Measurements from ENCODE around the gene CARHSP1.
A peak's percentile ranks its signal among the peaks of the same experiment; 100 is the strongest.
"Not testable (repeated sequence)": the region's sequence is repeated elsewhere in the genome, so short reads cannot be mapped to it uniquely, and the experiment has no call there.

Gene CARHSP1

GRCh38 chr16:8868416-8869211 lies at the start of gene CARHSP1:
Gene CARHSP1 (minus strand): TSS chr16:8869006. CDS start chr16:8859328, 9,678 bp downstream.
- peak; percentile 82 for DNase-seq

GRCh38 chr16:8917336-8917735 lies 48.5 kb upstream of the CARHSP1 start:
- DNase-seq, result not testable (repeated sequence)

DNA sequence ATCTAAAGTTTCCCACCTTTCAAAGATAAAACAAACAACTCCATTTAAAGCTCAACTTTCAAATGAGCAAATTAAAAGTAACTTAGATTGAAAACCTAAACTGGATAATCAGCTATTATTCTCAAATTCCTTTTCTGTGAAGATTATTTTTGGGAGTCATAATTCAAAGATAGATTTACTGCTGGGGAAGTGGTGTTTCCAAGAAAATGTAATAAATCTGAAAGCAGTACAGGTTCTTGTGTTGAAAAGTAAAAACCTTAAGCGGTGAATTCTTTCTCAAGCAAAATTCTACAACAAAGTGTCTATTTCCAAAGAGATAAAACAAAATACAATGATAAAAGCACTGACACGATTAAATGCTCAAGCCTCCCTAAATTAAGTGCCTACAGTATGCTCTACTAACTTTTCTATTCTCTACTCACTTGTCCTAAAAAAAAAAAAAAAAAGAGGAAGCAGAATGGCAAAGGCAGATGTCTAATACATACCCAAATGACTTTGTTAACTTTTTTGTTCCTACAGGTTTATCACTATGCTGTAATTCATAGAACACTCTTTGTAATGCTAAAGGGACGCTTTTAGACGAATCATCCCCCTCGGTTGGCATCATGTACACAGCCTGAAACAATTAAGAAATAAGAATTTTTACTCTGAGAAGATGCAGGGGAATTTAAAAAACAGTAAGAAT lies 47.9 kb upstream of the CARHSP1 start:
- DNase-seq, result no peak

- no peak for DNase-seq
Measured at GRCh38 chr16:8915722-8916301, 47.0 kb upstream of the CARHSP1 start.

GRCh38 chr16:8914098-8914497 lies 45.3 kb upstream of the CARHSP1 start:
- DNase-seq, result no peak

GRCh38 chr16:8912793-8913192 lies 44.0 kb upstream of the CARHSP1 start:
- DNase-seq, result no peak

GRCh38 chr16:8910811-8911210 lies 42.0 kb upstream of the CARHSP1 start:
- DNase-seq, result no peak

DNA sequence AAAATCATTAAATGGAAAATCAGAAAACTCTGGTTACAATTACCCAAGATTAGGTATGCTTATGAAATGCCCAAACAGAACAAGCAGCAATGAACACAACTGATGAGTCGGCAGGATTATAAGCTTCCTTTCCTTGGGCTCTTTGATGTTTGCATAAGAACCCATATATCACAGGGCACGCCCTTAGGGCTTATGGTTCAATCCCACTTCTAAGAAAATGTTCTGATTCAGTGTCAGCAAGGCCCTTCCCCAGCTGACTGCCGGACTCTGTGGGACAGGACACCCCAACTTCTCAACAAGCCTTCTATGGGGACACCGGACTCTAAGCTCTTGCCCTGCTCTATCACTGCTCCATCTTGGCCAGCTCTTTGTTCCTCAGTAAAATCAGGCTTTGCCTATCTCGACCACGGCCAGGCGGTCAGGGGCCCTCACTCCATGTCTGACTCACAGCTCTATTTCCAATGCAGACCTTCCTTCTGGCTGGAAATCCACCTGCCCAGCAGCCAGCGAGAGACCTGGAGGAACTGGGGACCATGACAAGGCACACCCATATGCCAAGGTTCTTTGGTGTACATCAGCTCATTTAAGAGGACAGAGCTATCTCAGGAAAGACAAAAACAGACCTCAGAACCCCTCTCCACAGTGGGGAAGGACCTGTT lies 40.1 kb upstream of the CARHSP1 start:
- DNase-seq, result no peak

DNA sequence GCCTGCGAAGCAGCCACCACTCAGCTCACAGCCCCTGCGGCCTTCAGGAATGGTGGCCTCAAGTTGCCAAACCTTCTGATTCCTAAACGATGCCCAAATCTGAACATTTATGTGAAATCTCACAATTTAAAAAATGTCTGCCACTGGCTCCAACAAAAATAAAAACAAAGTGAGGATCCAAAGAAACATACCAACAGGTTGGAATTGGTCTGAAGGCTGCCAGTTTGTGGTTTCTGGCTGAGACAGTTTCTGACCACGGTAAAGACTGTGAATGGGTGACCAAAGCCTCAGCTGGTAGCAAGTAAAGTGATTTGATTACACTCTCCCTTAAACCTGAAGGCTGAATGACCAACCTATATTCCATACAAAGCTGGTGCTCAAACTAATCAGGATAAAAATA lies 38.3 kb upstream of the CARHSP1 start:
- no peak for DNase-seq

GRCh38 chr16:8905795-8906591 lies 37.2 kb upstream of the CARHSP1 start:
- no peak for DNase-seq

DNA sequence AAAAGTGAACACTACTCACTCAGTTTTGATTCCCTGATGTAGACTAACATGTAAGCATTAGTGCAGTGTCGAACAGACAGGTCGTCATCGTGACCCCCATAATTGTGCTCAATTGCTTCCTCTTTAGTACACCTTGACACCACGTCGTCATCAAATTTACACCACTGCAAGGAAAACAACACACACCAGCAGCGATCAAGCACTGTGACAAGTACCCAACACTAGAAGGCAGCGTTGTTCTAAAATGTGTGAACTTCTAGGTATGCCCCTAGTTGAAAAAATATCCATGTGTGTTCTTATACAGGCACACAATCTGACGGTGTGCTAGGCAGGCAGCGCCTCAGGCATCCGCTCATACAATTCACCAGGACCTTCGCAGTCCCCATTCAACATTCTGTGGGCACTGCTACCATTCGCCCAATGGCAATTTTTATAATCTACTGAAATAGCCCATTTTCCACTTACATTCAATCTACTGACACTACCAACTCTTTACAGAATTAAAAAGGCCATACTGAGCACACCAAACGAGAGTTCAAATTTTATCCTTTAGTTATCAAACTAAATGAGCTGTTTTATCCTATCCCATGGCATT lies 36.5 kb upstream of the CARHSP1 start:
- no peak for DNase-seq

- DNase-seq, result no peak
Measured at GRCh38 chr16:8904018-8904430, 35.2 kb upstream of the CARHSP1 start.

DNA sequence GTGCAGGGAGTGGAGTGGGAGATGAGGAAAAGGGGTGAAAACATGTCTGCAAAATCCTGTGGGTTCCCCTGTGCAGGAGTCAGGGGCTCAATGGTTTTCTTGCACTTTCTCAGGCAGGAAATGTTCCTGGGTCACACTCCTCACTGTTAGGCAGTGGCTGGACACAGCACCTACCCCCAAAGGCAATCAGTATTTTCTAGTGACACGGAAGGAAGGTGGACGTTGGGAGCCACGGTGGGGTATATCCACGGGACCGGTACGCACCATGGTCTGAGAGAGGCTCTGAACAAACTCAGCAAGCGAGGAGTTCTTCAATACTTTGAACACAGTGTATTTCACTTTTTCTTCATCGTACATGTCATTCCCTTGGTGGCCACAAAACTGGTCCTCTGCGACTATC lies 34.2 kb upstream of the CARHSP1 start:
- no peak for DNase-seq

- DNase-seq, result no peak
Measured at GRCh38 chr16:8901320-8901861, 32.6 kb upstream of the CARHSP1 start.

DNA sequence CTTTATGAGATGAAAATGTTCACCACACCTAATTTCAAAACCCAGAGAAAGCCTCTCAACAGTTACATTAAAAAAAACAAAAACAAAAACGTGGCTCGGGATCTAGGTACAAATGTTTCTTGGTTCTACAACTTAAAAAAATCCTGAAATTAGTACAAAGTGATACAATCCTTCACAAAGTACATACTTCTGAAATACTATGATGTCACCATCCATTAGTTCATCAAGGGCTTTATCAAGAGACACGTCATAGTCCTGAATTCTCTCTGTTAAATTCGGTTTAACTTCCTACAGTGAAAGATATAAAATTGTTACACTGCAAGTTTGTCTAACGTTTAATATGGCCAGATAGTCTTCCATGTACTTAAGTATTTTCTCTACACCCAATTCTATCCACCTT lies 31.5 kb upstream of the CARHSP1 start:
- no peak for DNase-seq

- DNase-seq, result no peak
Measured at GRCh38 chr16:8899709-8900317, 31.0 kb upstream of the CARHSP1 start.

DNA sequence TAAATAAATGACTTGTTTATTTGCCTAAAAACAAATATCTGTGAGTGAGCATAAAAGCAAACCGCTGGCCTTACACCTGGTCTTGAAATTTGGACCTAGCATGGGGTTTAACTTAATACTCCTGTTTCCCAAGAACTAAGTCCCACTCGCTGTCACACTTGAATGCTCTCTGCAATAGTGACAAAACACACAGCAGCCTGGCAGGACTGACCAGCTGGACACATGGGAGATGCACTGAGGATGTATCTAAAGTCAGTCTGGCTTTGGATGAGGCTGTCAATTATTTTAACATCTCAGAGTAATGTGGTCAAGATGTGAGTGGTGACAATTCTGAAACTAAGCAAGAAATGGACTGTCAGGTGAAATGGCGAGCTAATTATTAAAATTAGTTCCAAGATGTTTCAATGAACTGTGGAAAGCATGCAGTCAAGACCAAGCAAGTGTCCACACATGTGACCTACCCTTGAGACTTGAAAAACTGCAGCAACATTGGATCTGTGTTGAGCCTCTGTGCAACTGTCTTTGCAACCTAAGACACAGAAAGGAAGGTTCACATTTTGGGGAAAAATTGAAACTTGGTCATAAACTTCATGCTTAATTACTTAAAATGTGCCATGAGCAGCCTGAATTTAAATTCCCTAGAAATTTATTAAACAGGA lies 30.0 kb upstream of the CARHSP1 start:
- no peak for DNase-seq

GRCh38 chr16:8894736-8895334 lies 26.0 kb upstream of the CARHSP1 start:
- no peak for DNase-seq

- no peak for DNase-seq
Measured at GRCh38 chr16:8893976-8894690, 25.3 kb upstream of the CARHSP1 start.

DNA sequence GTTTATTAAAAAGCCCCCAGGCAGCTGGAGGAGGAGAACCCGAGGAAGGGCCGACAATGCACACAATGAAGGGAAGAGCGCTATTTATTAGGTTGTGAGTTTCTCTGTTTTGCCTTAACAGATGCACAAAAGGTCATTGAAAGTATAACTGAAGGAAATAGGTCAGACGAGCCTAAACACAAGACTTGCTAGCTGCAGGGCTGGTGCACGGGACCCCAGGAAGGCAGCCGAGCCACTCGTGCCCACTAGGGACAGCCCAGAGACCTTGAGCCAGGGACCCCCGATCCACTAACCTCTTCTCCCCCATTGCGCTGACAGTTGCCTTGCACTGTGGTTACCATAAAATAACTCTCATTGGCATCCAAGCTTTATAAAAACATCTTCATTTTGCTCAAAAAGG lies 24.6 kb upstream of the CARHSP1 start:
- DNase-seq, result no peak

All from activated gamma-delta T cell treated with Interleukin-2 at 50 U/mL for 16 hours (primary cell).